ENCODE data around the gene KBTBD4.
A peak's percentile ranks its signal among the peaks of the same experiment; 100 is the strongest.
"Not testable (repeated sequence)": the region's sequence is repeated elsewhere in the genome, so short reads cannot be mapped to it uniquely, and the experiment has no call there.

KBTBD4 gene

GRCh38 chr11:47589977-47590861 is 11.4 kb upstream of the KBTBD4 start:
- DNase-seq, result no peak

GRCh38 chr11:47589584-47589976 is 10.8 kb upstream of the KBTBD4 start:
- DNase-seq, result no peak

- DNase-seq, result no peak
Measured at GRCh38 chr11:47589118-47589517, 10.3 kb upstream of the KBTBD4 start.

- peak; percentile 89 for DNase-seq
Measured at GRCh38 chr11:47587723-47588326, 9.1 kb upstream of the KBTBD4 start.

- DNase-seq, result peak; percentile 26
Measured at GRCh38 chr11:47587039-47587716, 8.4 kb upstream of the KBTBD4 start.

GRCh38 chr11:47586098-47586855 is 7.5 kb upstream of the KBTBD4 start, which contains the start of gene FAM180B:
Gene FAM180B, plus strand, starts transcription at chr11:47586678. Its CDS starts 91 bp downstream, at chr11:47586769.
- DNase-seq, result no peak

GRCh38 chr11:47583844-47584243 is 5.1 kb upstream of the KBTBD4 start:
- no peak for DNase-seq

GRCh38 chr11:47577460-47578041 is 1.2 kb downstream of the KBTBD4 start:
- DNase-seq, result no peak

- DNase-seq, result no peak
Measured at GRCh38 chr11:47573321-47573720, 5.4 kb downstream of the KBTBD4 start.

- DNase-seq, result no peak
Measured at GRCh38 chr11:47572715-47573255, 6.0 kb downstream of the KBTBD4 start.

- no peak for DNase-seq
Measured at GRCh38 chr11:47571895-47572294, 6.9 kb downstream of the KBTBD4 start.

- no peak for DNase-seq
Measured at GRCh38 chr11:47571357-47571729, 7.4 kb downstream of the KBTBD4 start.

- peak; percentile 84 for DNase-seq
Measured at GRCh38 chr11:47570651-47571356, 8.0 kb downstream of the KBTBD4 start.

- no peak for DNase-seq
Measured at GRCh38 chr11:47569646-47570045, 9.1 kb downstream of the KBTBD4 start.

- peak; percentile 75 for DNase-seq
Measured at GRCh38 chr11:47566149-47566698, 12.5 kb downstream of the KBTBD4 start.

- DNase-seq, result peak; percentile 80
Measured at GRCh38 chr11:47565340-47566148, 13.2 kb downstream of the KBTBD4 start, which contains the start of gene PTPMT1. Gene PTPMT1, plus strand, starts transcription at chr11:47565599. Its CDS starts 24 bp downstream, at chr11:47565623.

GRCh38 chr11:47564933-47565339 is 13.8 kb downstream of the KBTBD4 start:
- no peak for DNase-seq

- DNase-seq, result not testable (repeated sequence)
Measured at GRCh38 chr11:47564366-47564765, 14.4 kb downstream of the KBTBD4 start.

GRCh38 chr11:47562393-47562792 is 16.4 kb downstream of the KBTBD4 start:
- not testable (repeated sequence) for DNase-seq

- peak; percentile 43 for DNase-seq
Measured at GRCh38 chr11:47560426-47560825, 18.3 kb downstream of the KBTBD4 start.
